ENCODE measurements around the gene BTG1.

The BTG1 gene

GRCh38 chr12:92145731-92146496, at the start of gene BTG1:
Gene BTG1 (minus strand): TSS chr12:92145846. CDS start chr12:92145535, 311 bp downstream.
- DNase-seq (ENCODE audit: insufficient read length, low spot score), result peak; percentile 76
- peak; percentile 100 for FAIRE-seq

- DNase-seq (ENCODE audit: insufficient read length, low spot score) (no peak), FAIRE-seq (no peak)
Observed at GRCh38 chr12:92194561-92194960, 48.9 kb upstream of the BTG1 start.

GRCh38 chr12:92193846-92194245, 48.2 kb upstream of the BTG1 start:
- DNase-seq (ENCODE audit: insufficient read length, low spot score) (no peak), FAIRE-seq (no peak)

- DNase-seq (ENCODE audit: insufficient read length, low spot score), result no peak
- FAIRE-seq, result no peak
Observed at GRCh38 chr12:92193063-92193462, 47.4 kb upstream of the BTG1 start.

- FAIRE-seq (peak; percentile 77), DNase-seq (ENCODE audit: insufficient read length, low spot score) (no peak)
Observed at GRCh38 chr12:92192360-92192759, 46.7 kb upstream of the BTG1 start.

- DNase-seq (ENCODE audit: insufficient read length, low spot score) (no peak), FAIRE-seq (no peak)
Observed at GRCh38 chr12:92191061-92191460, 45.4 kb upstream of the BTG1 start.

GRCh38 chr12:92188517-92189188, 43.0 kb upstream of the BTG1 start:
- no peak for DNase-seq (ENCODE audit: insufficient read length, low spot score)
- peak; percentile 4 for FAIRE-seq

GRCh38 chr12:92186038-92186470, 40.4 kb upstream of the BTG1 start:
- FAIRE-seq, result peak; percentile 86

GRCh38 chr12:92185052-92185451, 39.4 kb upstream of the BTG1 start:
- FAIRE-seq (peak; percentile 96), DNase-seq (ENCODE audit: insufficient read length, low spot score) (no peak)

More at GRCh38 chr12:92186038-92186470, 40.4 kb upstream of the BTG1 start:
- no peak for DNase-seq (ENCODE audit: insufficient read length, low spot score)

- DNase-seq (ENCODE audit: insufficient read length, low spot score), result no peak
- peak; percentile 4 for FAIRE-seq
Observed at GRCh38 chr12:92183575-92183974, 37.9 kb upstream of the BTG1 start.

GRCh38 chr12:92178340-92178739, 32.7 kb upstream of the BTG1 start:
- no peak for DNase-seq (ENCODE audit: insufficient read length, low spot score)
- no peak for FAIRE-seq

GRCh38 chr12:92176646-92177045, 31.0 kb upstream of the BTG1 start:
- FAIRE-seq, result no peak
- DNase-seq (ENCODE audit: insufficient read length, low spot score), result no peak

GRCh38 chr12:92175961-92176360, 30.3 kb upstream of the BTG1 start:
- no peak for FAIRE-seq
- no peak for DNase-seq (ENCODE audit: insufficient read length, low spot score)

GRCh38 chr12:92170050-92170449, 24.4 kb upstream of the BTG1 start:
- DNase-seq (ENCODE audit: insufficient read length, low spot score), result no peak
- no peak for FAIRE-seq

GRCh38 chr12:92167075-92167474, 21.4 kb upstream of the BTG1 start:
- FAIRE-seq, result peak; percentile 53
- no peak for DNase-seq (ENCODE audit: insufficient read length, low spot score)

- no peak for DNase-seq (ENCODE audit: insufficient read length, low spot score)
- FAIRE-seq, result peak; percentile 42
Observed at GRCh38 chr12:92164712-92165111, 19.1 kb upstream of the BTG1 start.

- DNase-seq (ENCODE audit: insufficient read length, low spot score) (no peak), FAIRE-seq (peak; percentile 61)
Observed at GRCh38 chr12:92162079-92162478, 16.4 kb upstream of the BTG1 start.

- peak; percentile 90 for FAIRE-seq
- DNase-seq (ENCODE audit: insufficient read length, low spot score), result no peak
Observed at GRCh38 chr12:92158796-92159439, 13.3 kb upstream of the BTG1 start.

GRCh38 chr12:92156704-92157395, 11.2 kb upstream of the BTG1 start:
- FAIRE-seq (peak; percentile 83), DNase-seq (ENCODE audit: insufficient read length, low spot score) (no peak)

GRCh38 chr12:92156139-92156538, 10.5 kb upstream of the BTG1 start:
- DNase-seq (ENCODE audit: insufficient read length, low spot score), result no peak
- no peak for FAIRE-seq

- peak; percentile 59 for FAIRE-seq
Observed at GRCh38 chr12:92155733-92156132, 10.1 kb upstream of the BTG1 start.

More at GRCh38 chr12:92155733-92156132, 10.1 kb upstream of the BTG1 start:
- DNase-seq (ENCODE audit: insufficient read length, low spot score), result no peak
